Progenitor cell of endocrine pancreas (in vitro differentiated cells): Measurements from ENCODE around the gene SACS. TPM values are rescaled to one million over a fixed set of nuclear protein-coding genes. Genes with fewer than 3 reads are reported as not detected.

ENCODE experiments used
- DNase-seq: peaks from one replicate; pipeline ENCODE4 v3.0.0; 2021; ENCODE audit warnings: low spot score; ENCODE audit not compliant: unreplicated experiment
- H3K27ac Mint-ChIP-seq: 2 replicates; pipeline ENCODE4 v1.8.0; 2021; ENCODE audit warnings: mild to moderate bottlenecking, moderate library complexity, mixed read lengths
- H3K27me3 Mint-ChIP-seq: 2 replicates; pipeline ENCODE4 v1.8.0; 2021; ENCODE audit warnings: mixed read lengths
- H3K36me3 Mint-ChIP-seq: 2 replicates; pipeline ENCODE4 v1.8.0; 2022; ENCODE audit warnings: mixed read lengths; ENCODE audit not compliant: insufficient read depth
- H3K4me1 Mint-ChIP-seq: 2 replicates; pipeline ENCODE4 v1.8.0; 2021; ENCODE audit warnings: low read depth, mixed read lengths
- H3K4me3 Mint-ChIP-seq: 2 replicates; pipeline ENCODE4 v1.8.0; 2021; ENCODE audit warnings: low read depth, mild to moderate bottlenecking, moderate library complexity, mixed read lengths
- H3K9me3 Mint-ChIP-seq: 2 replicates; pipeline ENCODE4 v1.8.0; 2021; ENCODE audit warnings: low read depth, mixed read lengths
- total RNA-seq: library from RNA; stranded (reverse); gene quantifications from 2 replicates; pipeline ENCODE4 v1.2.1, GENCODE V29; 2021
- TF ChIP-seq, protein P1 (sequence below): fragments of 200-600 bp; sonication (generic); IDR thresholded peaks from one replicate; pipeline ENCODE4 v1.5.0; 2021; ENCODE audit warnings: antibody characterized with exemption, mild to moderate bottlenecking; ENCODE audit not compliant: unreplicated experiment

SACS gene
- total RNA-seq, 1 donor from 2014 or later: 7.1 TPM

DNA sequence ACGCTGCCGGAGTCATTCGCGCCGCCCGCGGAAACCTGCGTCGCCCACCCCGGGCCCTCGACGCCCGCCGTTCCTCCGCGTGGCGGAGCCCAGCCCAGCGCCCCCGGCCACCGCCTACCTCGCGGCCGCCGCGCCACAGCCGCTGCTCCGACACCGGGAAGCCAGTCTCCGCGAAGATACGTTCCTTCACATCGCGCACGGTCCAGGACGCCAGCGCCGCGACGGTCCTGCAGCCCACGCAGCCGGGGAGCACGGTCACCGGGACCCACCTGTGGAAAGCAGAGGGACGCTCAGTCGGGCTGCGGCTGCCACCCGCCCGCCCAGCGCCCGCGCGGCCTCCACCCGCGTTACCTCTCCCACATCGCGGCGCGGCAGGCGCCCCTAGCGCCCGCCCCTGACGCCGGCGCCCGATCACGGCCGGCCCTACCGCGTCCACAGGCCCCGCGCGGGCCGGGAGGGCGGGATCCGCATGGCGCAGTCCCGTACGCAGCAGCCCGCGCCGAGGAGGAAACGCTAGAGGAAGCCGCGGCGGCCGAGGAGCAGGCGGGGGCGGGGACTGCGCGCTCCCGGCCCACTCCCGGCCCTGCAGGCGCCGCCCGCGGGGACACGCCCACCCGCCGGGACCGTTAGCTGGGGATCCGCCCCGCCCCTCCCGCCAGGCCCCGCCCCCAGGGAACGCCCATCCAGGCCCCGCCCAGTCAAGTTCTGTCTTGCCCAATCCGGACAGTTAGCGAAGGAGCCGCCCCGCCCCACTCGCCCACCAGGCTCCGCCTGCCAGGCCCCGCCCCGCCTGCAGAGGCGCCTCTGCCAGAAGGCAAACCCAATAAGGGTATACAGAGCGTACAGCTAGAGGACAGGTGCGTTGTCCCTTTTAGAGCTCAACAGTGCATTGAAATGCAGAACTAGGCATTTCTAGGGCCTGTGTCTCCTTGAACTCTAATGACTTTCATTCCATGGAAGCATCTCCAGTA lies 58.2 kb downstream of the SACS start:
- H3K4me3 Mint-ChIP-seq: peak overlapping the region; percentile 68
- TF ChIP-seq, protein P1, sequence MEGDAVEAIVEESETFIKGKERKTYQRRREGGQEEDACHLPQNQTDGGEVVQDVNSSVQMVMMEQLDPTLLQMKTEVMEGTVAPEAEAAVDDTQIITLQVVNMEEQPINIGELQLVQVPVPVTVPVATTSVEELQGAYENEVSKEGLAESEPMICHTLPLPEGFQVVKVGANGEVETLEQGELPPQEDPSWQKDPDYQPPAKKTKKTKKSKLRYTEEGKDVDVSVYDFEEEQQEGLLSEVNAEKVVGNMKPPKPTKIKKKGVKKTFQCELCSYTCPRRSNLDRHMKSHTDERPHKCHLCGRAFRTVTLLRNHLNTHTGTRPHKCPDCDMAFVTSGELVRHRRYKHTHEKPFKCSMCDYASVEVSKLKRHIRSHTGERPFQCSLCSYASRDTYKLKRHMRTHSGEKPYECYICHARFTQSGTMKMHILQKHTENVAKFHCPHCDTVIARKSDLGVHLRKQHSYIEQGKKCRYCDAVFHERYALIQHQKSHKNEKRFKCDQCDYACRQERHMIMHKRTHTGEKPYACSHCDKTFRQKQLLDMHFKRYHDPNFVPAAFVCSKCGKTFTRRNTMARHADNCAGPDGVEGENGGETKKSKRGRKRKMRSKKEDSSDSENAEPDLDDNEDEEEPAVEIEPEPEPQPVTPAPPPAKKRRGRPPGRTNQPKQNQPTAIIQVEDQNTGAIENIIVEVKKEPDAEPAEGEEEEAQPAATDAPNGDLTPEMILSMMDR: peak; percentile 52
- H3K27ac Mint-ChIP-seq: no peak overlapping the region
- H3K27me3 Mint-ChIP-seq: peaks cover 10% of the 10 kb centered on the region
- DNase-seq: peak; percentile 89
- no peaks in the 10 kb centered on the region for H3K4me1 Mint-ChIP-seq
- H3K9me3 Mint-ChIP-seq: no peaks in the 10 kb centered on the region
- peaks cover 3% of the 10 kb centered on the region for H3K36me3 Mint-ChIP-seq

DNA sequence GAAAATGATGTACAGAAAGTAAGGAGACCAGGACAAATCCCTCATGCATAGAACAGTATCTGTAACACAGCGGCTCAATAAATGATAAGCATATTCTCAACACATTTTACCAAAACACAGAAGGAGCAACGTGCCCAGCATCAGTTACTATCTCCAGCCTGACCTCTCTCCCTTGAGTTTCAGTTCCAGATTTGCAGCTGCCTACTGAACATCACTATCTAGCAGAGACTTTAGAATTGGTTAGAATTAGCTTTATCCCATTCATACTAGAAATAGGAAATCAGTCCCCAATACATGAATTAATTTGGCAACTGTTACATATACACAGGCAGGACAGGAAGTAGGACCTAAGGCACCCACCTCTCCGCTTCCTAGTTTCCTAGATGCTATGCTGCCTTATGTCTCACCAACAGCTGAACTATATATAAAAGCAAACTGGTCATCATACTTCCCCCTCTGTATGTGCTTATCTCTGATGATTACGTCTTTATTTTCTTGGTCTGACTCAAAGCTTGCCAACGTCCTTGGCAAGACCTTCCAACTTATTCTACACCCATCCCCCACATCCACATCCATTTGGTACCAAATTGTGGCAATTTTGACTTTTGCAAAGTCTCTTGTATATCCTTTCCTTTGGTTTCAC lies 61.1 kb downstream of the SACS start:
- no peak for DNase-seq
- TF ChIP-seq, protein P1: no peak
- Mint-ChIP-seq H3K36me3 (peaks cover 6% of the 10 kb centered on the region), H3K27me3 (peaks cover 5% of the 10 kb centered on the region), H3K4me3 (no peak overlapping the region), H3K4me1 (no peaks in the 10 kb centered on the region), H3K27ac (no peak overlapping the region), H3K9me3 (no peaks in the 10 kb centered on the region)

DNA sequence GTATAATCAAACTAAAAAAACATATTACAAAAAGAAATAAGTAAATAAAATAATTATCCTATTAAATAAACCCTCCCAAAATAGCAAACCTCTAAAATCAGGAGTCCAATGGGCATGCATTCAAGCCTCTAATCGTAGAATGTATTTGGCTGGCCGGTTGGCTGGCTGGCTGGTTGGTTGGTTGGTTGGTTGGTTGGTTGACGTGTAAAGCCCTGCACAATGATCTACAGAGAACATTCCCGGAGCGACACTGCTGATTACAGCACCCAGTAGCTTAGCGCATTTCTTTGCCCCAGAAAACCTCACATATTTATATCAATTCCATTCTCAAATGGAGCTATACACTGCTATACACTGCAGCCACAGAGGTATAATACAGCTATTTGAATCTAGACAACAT lies 65.6 kb downstream of the SACS start:
- Mint-ChIP-seq H3K4me3 (no peak overlapping the region), H3K4me1 (no peaks in the 10 kb centered on the region), H3K36me3 (peaks cover 11% of the 10 kb centered on the region), H3K27me3 (no peaks in the 10 kb centered on the region), H3K27ac (no peak overlapping the region), H3K9me3 (no peaks in the 10 kb centered on the region)
- TF ChIP-seq, protein P1: no peak
- DNase-seq: no peak

DNA sequence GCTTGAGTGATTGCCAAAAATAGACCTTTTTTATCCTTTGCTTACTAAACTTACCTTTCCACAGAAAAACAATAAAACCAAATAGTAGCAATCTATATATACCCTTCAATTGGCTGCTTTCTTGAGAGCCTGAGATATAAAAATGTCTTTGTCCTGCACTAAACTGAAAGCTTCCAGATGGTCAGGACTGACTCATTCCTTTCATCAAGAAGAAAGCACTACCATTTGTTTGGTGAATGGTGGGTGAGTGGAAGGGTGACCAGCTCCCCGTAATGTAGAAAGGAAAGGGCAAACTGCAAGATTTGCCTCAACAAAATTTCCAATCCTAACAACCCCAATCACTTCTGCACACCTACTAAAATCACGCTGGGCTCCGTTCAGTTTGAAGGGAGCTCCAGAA lies 67.8 kb downstream of the SACS start:
- Mint-ChIP-seq H3K27ac (no peak overlapping the region), H3K4me3 (no peak overlapping the region), H3K4me1 (no peaks in the 10 kb centered on the region), H3K36me3 (peaks cover 10% of the 10 kb centered on the region), H3K27me3 (no peaks in the 10 kb centered on the region), H3K9me3 (no peaks in the 10 kb centered on the region)
- no peak for DNase-seq
- TF ChIP-seq, protein P1: no peak

DNA sequence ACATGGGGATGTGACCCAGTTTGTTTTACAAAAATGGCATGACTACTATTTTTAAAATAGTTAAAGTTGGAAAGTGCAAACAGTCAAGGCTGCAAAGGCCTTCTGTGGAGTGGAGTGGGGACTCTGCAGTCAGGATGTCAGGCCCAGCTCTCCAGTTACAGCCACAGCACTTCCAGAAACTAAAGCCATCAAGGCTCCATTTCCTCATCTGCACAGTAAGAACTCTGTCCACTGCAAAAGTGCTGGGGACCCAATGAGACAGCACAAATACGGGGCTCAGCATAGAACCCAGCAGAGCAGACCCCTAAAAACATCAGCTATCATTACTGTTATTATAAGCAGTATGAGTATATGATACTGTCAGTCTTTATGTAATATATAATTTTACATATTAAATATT lies 73.6 kb downstream of the SACS start:
- Mint-ChIP-seq H3K4me3 (no peak overlapping the region), H3K4me1 (no peaks in the 10 kb centered on the region), H3K9me3 (no peaks in the 10 kb centered on the region), H3K27ac (no peak overlapping the region), H3K27me3 (no peaks in the 10 kb centered on the region), H3K36me3 (peaks cover 1% of the 10 kb centered on the region)
- TF ChIP-seq, protein P1: no peak
- no peak for DNase-seq
